COLO829 (cell line): ENCODE results near the gene ADGRF3.
"Not testable (repeated sequence)": the region's sequence is repeated elsewhere in the genome, so short reads cannot be mapped to it uniquely, and the experiment has no call there.

Source experiments
- DNase-seq: peaks from one replicate; pipeline ENCODE4 v3.0.0; 2012; ENCODE audit warnings: low spot score

The ADGRF3 gene

DNA sequence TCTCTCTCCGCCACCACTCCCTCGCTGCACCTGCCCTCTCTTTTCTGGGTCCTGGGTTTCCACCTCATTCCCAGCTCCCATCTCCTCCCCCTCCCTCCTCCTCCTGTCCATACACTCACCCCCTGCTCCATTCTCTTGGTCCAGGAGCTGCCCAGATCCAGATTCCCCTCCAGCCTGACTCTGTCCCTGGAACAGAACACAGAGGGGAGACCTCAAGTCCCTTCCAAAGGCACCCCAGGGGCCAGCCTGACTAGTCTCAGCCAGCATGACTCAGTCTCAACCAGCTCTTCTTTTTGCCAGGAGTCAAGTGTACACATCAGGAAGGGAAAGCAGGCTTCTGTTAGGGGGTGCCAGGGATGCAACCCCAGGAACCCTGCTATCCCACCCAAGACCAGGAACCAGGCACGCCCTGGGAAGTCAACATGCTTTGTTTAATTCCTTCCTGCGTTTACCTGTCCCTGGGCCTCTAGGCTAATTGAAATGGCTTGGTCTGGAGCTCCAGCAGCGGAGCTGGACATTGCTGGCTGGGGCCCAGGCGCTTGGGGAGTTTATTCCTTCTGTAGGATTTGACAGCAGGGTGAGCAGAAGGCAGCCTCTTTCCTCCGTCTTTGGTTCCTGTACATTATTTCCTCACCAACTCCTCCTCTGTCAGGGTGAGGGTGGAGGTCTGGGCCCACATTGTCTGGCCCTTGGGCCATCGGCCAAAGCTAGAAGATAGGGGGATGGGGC is 29.0 kb downstream of the ADGRF3 start:
- no peak for DNase-seq

- DNase-seq: no peak
Observed at GRCh38 chr2:26316845-26317244, 29.7 kb downstream of the ADGRF3 start.

- DNase-seq: no peak
Observed at GRCh38 chr2:26316041-26316440, 30.5 kb downstream of the ADGRF3 start.

DNA sequence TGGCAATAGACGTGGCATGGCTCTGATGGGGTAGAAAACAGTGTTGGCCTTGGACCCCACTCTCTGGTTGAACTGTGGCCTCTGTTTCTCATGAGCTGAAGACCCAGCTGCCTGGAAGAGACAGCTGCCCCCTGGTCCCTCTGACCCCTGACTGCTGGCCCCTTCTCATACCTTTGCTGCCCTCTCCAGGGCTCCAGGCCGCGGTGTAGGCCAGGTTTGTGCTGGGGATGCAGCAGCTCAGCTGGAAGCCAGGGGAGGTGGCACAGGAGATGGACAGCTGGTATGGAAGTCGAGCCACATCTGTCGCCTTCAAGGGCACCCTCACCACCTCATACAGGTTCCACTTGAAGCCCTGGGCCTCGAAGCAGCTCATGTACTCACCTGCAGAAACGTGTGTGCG is 32.3 kb downstream of the ADGRF3 start:
- no peak for DNase-seq

GRCh38 chr2:26313446-26313845 is 33.1 kb downstream of the ADGRF3 start:
- DNase-seq: no peak

DNA sequence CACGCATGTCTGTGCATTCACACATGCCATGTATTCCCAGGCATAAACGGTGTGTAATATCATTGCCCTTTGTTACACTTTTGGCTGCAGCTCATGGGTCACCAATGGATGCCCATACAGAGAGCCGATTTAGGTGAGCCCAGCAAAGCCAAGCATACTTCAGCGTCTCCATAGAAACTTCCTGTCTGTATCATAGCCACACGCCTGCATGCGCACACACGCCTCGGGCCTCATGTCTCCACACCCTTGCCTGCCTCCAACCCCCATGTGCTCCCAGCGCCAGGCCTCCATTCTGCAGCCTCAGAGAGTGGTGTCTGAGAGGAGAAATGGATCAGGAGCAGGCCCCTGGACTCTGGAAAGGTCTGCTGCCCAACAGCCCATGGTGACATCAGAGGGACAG is 34.1 kb downstream of the ADGRF3 start:
- no peak for DNase-seq

DNA sequence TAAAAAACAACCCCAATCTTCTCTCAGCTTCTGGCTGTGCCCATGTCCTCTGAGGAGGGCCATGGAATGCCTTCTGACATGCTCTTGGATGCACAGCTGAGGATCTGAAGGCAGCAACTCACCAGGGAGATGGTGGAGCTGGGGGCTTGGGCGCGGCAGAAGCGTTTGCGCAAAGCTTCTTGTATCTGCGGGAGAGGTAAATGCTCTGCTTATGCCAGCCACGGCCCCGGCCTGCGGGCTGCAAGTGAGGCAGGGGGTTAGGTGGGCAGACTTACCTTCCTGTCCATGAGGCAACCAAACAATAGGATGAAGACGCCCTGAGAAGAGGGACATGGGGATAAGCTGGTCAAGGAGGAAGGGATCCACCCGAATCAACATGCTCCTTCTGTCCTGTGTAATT is 36.7 kb downstream of the ADGRF3 start:
- DNase-seq: no peak

DNA sequence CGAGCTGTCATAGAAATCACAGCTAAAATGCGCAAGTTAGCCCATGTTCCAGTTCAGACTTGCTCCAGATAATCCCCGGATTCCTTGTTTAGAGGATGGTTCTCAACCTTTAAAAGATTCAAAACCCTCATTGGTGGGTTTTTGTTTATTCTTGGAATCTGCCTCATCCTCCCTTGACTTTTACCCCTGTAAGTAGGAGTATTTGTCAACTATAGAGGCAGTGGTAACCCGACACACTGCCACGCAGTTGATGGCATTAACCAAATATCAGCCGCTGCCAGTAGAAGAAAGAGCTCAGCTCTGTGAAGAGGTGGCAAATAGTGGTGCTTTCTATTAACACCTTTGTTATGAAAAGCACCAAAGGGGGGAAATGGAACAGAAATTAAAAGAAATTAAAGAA is 41.0 kb downstream of the ADGRF3 start:
- DNase-seq: no peak

- not testable (repeated sequence) for DNase-seq
Observed at GRCh38 chr2:26305094-26305493, 41.5 kb downstream of the ADGRF3 start.

DNA sequence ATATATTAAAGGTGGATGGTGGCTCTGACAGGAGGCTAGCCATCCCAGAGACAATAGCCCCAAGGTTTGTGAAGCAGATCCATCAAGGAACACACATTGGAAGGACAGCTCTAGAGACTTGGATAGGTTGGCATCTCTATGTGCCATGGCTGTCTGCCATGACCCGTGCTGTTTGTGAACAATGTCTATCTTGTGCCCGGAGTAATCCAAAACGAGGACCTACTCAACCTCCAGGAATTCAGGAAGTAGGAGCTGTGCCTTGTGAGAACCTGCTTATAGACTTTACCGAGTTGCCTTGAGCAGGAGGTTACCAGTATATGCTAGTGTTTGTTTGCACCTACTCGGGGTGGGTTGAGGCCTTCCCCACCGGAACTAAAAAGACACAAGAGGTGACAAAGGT is 43.7 kb downstream of the ADGRF3 start:
- DNase-seq: peak; percentile 44

GRCh38 chr2:26300234-26300925 is 46.2 kb downstream of the ADGRF3 start:
- peak; percentile 25 for DNase-seq

DNA sequence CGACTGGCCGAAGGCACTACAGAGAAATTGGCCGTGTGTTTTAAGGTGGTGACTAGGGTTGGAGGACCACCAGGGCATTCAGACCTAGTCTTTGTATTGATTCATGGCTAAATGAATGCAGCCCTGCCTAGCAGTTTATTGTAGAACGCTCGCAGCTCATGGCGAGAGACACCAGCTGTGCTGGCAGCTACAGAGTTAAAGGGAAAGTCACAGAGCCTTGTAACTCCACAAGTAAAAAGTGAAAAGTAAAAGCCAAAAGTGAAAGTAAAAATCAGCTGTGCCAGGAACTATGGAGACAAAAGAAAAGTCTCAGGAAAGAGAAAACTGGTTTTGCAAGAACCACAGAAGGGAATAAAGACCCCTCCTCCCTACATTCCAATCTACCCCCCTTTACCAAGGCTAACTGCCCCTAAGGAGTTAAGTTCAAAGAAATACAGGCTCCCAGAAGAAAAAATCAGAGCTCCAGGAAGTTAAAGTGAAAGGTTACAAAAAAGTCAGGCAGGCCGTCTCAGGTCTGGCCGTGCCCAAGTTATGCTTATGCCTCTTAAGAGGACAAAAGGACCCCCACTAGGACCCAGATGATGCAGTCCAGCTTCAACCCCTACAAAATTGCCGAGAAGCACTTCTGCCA is 47.0 kb downstream of the ADGRF3 start:
- peak; percentile 33 for DNase-seq

DNA sequence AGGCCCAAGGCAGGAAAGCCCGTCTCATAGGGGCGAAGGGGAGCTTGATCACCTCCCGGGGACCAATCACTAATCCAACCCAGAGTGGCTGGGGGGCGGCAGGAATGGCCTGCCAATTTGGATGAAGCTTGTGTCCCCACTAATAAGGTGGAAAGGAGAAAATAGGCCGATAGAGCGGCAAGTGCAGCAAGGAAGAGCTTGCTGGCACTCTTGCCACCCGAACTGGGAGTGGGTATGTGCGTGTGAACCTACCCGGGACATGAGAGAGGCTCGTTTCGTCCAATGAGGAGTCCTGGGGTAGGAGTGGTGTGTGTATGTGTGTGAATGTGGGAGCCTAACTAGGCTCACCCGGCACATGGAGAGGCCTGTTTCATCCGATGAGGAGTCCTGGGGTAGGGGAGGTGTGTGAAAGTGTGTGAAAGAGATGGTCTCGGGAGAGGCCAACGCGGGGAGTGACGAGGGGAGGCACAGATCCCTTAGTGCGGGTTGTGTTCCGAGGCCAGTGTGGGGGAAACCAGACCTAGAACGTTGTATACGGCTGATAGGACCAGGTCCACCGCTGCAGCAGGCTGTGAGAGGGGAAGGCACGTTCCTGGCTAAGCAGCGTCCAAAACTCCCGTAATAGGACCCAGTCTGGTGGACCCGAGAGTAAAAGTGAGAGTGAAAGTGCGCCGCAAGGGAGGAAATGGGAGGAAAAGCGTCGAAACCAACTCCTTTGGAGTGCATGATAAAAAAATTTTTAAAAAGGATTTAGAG is 47.8 kb downstream of the ADGRF3 start:
- DNase-seq: no peak

DNA sequence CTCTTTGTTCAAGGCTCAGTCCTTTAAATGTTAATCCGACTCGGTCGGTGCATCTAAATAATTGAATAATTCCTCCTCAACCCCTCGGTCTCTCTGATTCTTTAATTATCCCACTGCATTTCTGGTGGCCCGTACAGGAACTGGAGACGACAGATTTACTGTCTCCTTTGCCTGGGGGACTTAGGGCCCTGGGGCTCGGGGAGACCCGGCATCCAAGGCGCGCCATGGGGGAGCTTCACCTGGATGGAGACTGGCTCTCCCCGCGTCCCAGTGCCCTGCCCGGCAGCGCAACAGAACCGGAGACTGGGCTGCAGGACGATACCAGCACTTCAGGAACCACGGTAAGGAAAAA is 48.3 kb downstream of the ADGRF3 start:
- DNase-seq: no peak

DNA sequence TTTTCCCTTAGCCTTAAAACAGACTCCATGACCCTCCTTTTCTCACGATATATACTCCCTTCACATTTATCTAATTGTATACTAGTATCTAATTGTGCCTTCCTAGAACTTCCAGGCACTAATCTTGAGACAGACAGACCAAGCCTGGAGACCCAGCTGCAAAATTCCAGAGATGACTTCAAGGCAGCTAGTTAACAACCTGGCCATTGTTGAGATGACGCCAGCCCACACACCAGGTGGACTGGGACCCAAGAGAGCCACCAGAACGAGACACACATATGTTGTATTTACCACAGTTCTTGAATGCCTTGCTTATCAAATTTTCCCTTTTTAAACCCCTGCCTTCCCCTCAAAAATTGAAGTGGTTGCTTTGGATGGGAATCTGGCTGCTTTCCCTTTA is 49.5 kb downstream of the ADGRF3 start:
- no peak for DNase-seq

- no peak for DNase-seq
Observed at GRCh38 chr2:26295511-26295910, 51.1 kb downstream of the ADGRF3 start.

GRCh38 chr2:26292646-26293045 is 53.9 kb downstream of the ADGRF3 start:
- DNase-seq: peak; percentile 31

- no peak for DNase-seq
Observed at GRCh38 chr2:26290001-26290400, 56.6 kb downstream of the ADGRF3 start.

- DNase-seq: no peak
Observed at GRCh38 chr2:26285931-26286330, 60.7 kb downstream of the ADGRF3 start.

- DNase-seq: no peak
Observed at GRCh38 chr2:26284132-26284531, 62.5 kb downstream of the ADGRF3 start.

GRCh38 chr2:26283606-26284005 is 63.0 kb downstream of the ADGRF3 start:
- no peak for DNase-seq

- DNase-seq: no peak
Observed at GRCh38 chr2:26281226-26281625, 65.4 kb downstream of the ADGRF3 start.

GRCh38 chr2:26279886-26280285 is 66.7 kb downstream of the ADGRF3 start:
- DNase-seq: no peak
